ENCODE measurements around the gene ZNF534. TPM values are rescaled to one million over a fixed set of nuclear protein-coding genes. Genes with fewer than 3 reads are reported as not detected.
A peak's percentile ranks its signal among the peaks of the same experiment; 100 is the strongest.

The ZNF534 gene
- polyA plus RNA-seq, 1 of the 3 experiments (the other 2 are of a cell fraction) = not detected

- no peaks in the 10 kb centered on the region for H3K27me3 ChIP-seq (ENCODE audit: insufficient read depth)
- peaks cover 0 to 5% of the 10 kb centered on the region in 2 experiments; a peak in 1 of 4 replicates for H3K4me1 ChIP-seq (ENCODE audit: control insufficient read depth in 1 of 2, insufficient read depth in 2 of 2, low read depth in 1 of 2, low read length in 1 of 2)
- H3K79me2 ChIP-seq (ENCODE audit: insufficient read depth) = no peaks in the 10 kb centered on the region
- peaks cover 20 to 34% of the 10 kb centered on the region in 2 experiments for H3K36me3 ChIP-seq (replicated peaks in 1 of 2; ENCODE audit: control insufficient read depth in 1 of 2, insufficient read depth in 2 of 2, low read length in 1 of 2)
- CTCF ChIA-PET = interaction anchor here (1.6 kb wide), 1 partner anchor 10 kb away, joined by 3 read pairs; no protein-coding TSS in a partner anchor
- H4K20me1 ChIP-seq (ENCODE audit: insufficient read depth) = no peaks in the 10 kb centered on the region
- POLR2A ChIA-PET = interaction anchor here (1.0 to 1.7 kb wide), 4 partner anchors 9 to 209 kb away, joined by 3 to 5 read pairs (median 4); partner anchors contain the start of genes PPP2R1A, ZNF610 and ZNF880
- H3K9me2 ChIP-seq = no peaks in the 10 kb centered on the region
- peak overlapping the region; percentile 92 for H2AFZ ChIP-seq (ENCODE audit: low read depth)
- H3K27ac ChIP-seq (ENCODE audit: low read depth in 2 of 2, low read length in 1 of 2) = peak overlapping the region; percentile 50 to 84; a peak in 3 of 4 replicates
- H3K4me3 ChIP-seq (ENCODE audit: low read depth in 2 of 2, low read length in 1 of 2) = peak overlapping the region; percentile 69 to 74
- DNase-seq = peak; percentile 64
- H3F3A ChIP-seq (replicated peaks; ENCODE audit: insufficient read depth) = no peaks in the 10 kb centered on the region
- 0 out of 2 replicates have a peak, but pooled peaks cover 4% of the 10 kb centered on the region for H3K9me3 ChIP-seq
- TF ChIP-seq GABPA (IDR thresholded peaks at IDR 0.05; ENCODE audit: low read depth) = no peak
- no peak for TF ChIP-seq FOSL2 (IDR thresholded peaks at IDR 0.05; ENCODE audit: borderline replicate concordance, low read depth)
- TF ChIP-seq USF2 (IDR thresholded peaks at IDR 0.05; ENCODE audit: borderline replicate concordance, low read depth, low read length) = no peak
- TF ChIP-seq SMC3 (IDR thresholded peaks at IDR 0.05; ENCODE audit: low read depth, low read length) = no peak
- TF ChIP-seq ELF1 (IDR thresholded peaks at IDR 0.05) = no peak
- TF ChIP-seq ZBTB33 (IDR thresholded peaks at IDR 0.05; ENCODE audit: borderline replicate concordance, low read depth) = no peak
- TF ChIP-seq JUND (IDR thresholded peaks at IDR 0.05) = no peak
- no peak for TF ChIP-seq FOXJ3 (CRISPR knock-in tag; IDR thresholded peaks at IDR 0.05)
- no peak for TF ChIP-seq RAD21 (IDR thresholded peaks at IDR 0.05; ENCODE audit: low read length)
- TF ChIP-seq MEF2A (IDR thresholded peaks at IDR 0.05; ENCODE audit: borderline replicate concordance, low read depth) = no peak
- no peak for TF ChIP-seq TCF12 (IDR thresholded peaks at IDR 0.05)
- no peak for TF ChIP-seq EP300 (IDR thresholded peaks at IDR 0.05; ENCODE audit: borderline replicate concordance in 1 of 2, low read depth in 1 of 2, low read length in 1 of 2)
- TF ChIP-seq IRF3 (IDR thresholded peaks at IDR 0.05; ENCODE audit: low read depth, low read length) = no peak
- TF ChIP-seq USF1 (IDR thresholded peaks at IDR 0.05; ENCODE audit: borderline replicate concordance, low read depth) = no peak
- TF ChIP-seq TEAD4 (IDR thresholded peaks at IDR 0.05; ENCODE audit: borderline replicate concordance, insufficient read depth) = no peak
- TF ChIP-seq CHD2 (IDR thresholded peaks at IDR 0.05; ENCODE audit: low read length, partially characterized antibody) = no peak
- no peak for TF ChIP-seq REST (IDR thresholded peaks at IDR 0.05; ENCODE audit: low read depth, low read length)
- no peak for TF ChIP-seq YY1 (IDR thresholded peaks at IDR 0.05; ENCODE audit: low read depth)
- TF ChIP-seq RXRA (IDR thresholded peaks at IDR 0.05; ENCODE audit: borderline replicate concordance, low read depth) = no peak
- peak overlapping the region; percentile 64 for H3K9ac ChIP-seq
- H3K4me2 ChIP-seq = peak overlapping the region; percentile 75
- WGBS (ENCODE audit: low lambda C conversion rate) = 4% methylated on average over 14 of the region's 14 CpGs
These were observed 30.9 kb upstream of the ZNF534 start for GRCh38 chr19:52398081-52398441.
